Endothelial cell of umbilical vein (primary cell): ENCODE measurements around the gene KLHL35.
"Not testable (repeated sequence)": the region's sequence is repeated elsewhere in the genome, so short reads cannot be mapped to it uniquely, and the experiment has no call there.

Source experiments
- EZH2 ChIP-seq: IDR thresholded peaks from 2 replicates; pipeline ENCODE4 v1.6.1; 2012; ENCODE audit warnings: borderline replicate concordance, low read depth, mild to moderate bottlenecking, moderate library complexity, low read length, inconsistent platforms; ENCODE audit not compliant: severe bottlenecking
- FOS ChIP-seq: IDR thresholded peaks from 2 replicates; pipeline ENCODE4 v1.6.1; 2011; ENCODE audit warnings: mild to moderate bottlenecking, low read length, moderate library complexity, borderline replicate concordance; ENCODE audit not compliant: insufficient read depth
- POLR2A ChIP-seq: IDR thresholded peaks from 2 replicates; pipeline ENCODE4 v1.6.1; 2012; ENCODE audit warnings: low read depth, mild to moderate bottlenecking, control low read depth, low read length
- POLR2AphosphoS5 ChIP-seq: IDR thresholded peaks from 2 replicates; pipeline ENCODE4 v1.6.1; 2012; ENCODE audit warnings: low read depth, mild to moderate bottlenecking, control low read depth, low read length, moderate library complexity; ENCODE audit not compliant: insufficient read depth
- TF ChIP-seq, protein P1 (sequence below), 2 donors: IDR thresholded peaks; 1 replicate in 1 of 2; 2 replicates in 1 of 2; pipeline ENCODE4 v1.5.1; 2011; ENCODE audit warnings: low read length in 2 of 2, mild to moderate bottlenecking in 2 of 2, moderate library complexity in 2 of 2, control low read depth in 1 of 2, inconsistent platforms in 1 of 2, low read depth in 1 of 2; ENCODE audit not compliant: insufficient read depth in 1 of 2; ENCODE audit errors: extremely low read depth in 1 of 2

- TF ChIP-seq, protein P1, sequence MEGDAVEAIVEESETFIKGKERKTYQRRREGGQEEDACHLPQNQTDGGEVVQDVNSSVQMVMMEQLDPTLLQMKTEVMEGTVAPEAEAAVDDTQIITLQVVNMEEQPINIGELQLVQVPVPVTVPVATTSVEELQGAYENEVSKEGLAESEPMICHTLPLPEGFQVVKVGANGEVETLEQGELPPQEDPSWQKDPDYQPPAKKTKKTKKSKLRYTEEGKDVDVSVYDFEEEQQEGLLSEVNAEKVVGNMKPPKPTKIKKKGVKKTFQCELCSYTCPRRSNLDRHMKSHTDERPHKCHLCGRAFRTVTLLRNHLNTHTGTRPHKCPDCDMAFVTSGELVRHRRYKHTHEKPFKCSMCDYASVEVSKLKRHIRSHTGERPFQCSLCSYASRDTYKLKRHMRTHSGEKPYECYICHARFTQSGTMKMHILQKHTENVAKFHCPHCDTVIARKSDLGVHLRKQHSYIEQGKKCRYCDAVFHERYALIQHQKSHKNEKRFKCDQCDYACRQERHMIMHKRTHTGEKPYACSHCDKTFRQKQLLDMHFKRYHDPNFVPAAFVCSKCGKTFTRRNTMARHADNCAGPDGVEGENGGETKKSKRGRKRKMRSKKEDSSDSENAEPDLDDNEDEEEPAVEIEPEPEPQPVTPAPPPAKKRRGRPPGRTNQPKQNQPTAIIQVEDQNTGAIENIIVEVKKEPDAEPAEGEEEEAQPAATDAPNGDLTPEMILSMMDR (IDR thresholded peaks at IDR 0.05; ENCODE audit: extremely low read depth in 1 of 2, insufficient read depth in 1 of 2, low read depth in 1 of 2, low read length in 2 of 2), result not testable (repeated sequence)
- not testable (repeated sequence) for TF ChIP-seq POLR2A, EZH2, FOS, POLR2AphosphoS5
Observed at GRCh38 chr11:75378776-75379175, 54.2 kb downstream of the KLHL35 start.
